ENCODE results near the gene RALGPS1.

Gene RALGPS1

DNA sequence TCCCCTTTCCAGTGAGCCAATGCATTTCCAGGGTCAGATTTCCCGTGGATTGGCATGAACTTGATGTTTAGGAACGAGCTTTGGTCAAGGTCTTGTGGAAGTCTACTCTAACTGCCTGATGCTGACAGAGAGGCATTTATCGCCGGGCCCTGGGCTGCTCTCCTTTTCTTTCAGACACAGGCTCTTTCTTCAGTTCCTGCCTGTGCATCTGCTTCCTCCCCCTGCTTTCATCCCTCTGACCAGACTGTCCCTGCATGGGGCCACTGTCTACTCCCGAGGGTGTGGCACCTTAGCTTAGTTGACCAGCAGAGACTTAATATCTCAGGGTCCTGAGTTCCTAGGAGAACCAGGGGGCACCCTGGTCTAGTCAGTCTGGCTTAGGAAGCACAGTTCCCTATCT lies 41.2 kb downstream of the RALGPS1 start:
- no peak for DNase-seq (ENCODE audit: low read depth)
- no peak overlapping the region for H3K4me3 ChIP-seq (ENCODE audit: low read length)
- TF ChIP-seq CTCF (conservative IDR thresholded peaks at IDR 0.05; ENCODE audit: low read length) = no peak

DNA sequence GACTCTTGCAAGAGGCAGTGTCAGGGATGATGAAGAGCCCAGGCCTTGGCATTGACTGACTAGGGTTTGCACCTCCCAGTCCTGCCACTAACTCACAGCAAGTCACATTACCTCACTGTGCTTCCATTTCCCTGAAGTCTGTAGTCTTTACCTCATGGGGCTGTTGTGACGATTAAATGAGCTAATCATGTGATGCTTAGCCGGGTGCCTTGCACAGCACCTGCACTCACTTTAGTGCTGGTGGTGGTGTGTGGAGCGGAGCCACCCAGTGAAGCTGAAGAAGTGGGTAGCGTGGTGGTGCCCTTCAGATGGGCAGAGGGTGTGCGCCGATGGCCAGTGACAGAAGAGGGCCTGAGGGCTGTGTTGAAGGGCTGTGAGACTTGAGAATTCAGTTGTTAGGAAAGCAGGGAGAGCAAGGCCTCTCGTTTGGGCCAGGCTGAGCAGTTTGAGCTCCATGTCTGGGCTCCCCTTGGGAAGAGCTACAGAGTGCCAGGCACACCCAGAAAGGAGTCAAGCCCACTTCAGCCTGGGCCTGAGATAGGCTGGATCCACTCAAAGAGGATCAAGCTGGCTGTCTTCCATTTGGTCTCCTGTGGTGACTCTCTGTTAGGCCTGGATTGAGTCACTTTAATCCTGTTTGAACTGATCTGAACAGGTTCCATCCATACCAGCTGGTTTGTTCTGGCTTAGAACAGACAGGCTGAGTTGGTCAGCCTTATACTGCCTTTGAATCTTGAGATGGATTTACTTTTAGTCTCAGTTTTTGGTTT lies 42.5 kb downstream of the RALGPS1 start:
- TF ChIP-seq CTCF (conservative IDR thresholded peaks at IDR 0.05; ENCODE audit: low read length) = no peak
- H3K4me3 ChIP-seq (ENCODE audit: low read length) = no peak overlapping the region
- peak; percentile 63 for DNase-seq (ENCODE audit: low read depth)

DNA sequence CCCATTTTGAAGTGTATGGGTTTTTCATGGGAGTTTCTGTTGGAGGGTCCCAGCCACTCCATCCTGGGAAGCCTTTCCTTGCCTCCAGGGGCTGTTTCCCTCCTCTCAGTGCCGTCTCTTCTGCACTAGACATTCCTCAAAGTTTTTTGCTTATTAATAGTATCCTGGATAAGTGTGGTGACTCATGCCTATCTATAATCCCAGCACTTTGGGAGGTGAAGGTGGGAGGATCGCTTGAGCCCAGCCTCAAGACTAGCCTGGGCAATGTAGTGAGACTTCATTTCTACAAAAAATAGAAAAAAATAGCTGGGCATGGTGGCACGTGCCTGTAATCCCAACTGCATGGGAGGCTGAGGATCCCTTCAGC lies 43.1 kb downstream of the RALGPS1 start:
- no peak overlapping the region for H3K4me3 ChIP-seq (ENCODE audit: low read length)
- peak; percentile 27 for DNase-seq (ENCODE audit: low read depth)
- no peak for TF ChIP-seq CTCF (conservative IDR thresholded peaks at IDR 0.05; ENCODE audit: low read length)

- DNase-seq (ENCODE audit: low read depth) = no peak
Observed at GRCh38 chr9:126959336-126959735, 44.8 kb downstream of the RALGPS1 start.

DNA sequence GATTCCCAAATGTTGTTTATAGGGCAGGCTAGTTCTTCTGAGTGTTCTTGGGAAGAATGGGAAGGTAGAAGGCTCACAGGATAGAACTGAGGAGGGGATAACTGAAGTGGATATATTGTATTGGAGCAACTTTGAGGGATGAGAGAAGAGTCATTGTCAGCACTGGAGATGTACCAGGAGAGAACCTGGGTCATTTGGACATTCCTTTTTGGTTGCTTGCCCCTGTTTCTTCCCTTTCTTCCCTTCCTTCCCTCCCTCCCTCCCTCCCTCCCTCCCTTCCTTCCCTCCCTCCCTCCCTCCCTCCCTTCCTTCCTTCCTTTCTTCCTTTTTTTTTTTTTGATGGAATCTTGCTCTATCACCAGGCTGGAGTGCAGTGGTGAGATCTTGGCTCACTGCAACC lies 45.3 kb downstream of the RALGPS1 start:
- no peak for TF ChIP-seq CTCF (conservative IDR thresholded peaks at IDR 0.05; ENCODE audit: low read length)
- no peak for DNase-seq (ENCODE audit: low read depth)

More at GRCh38 chr9:126959336-126959735, 44.8 kb downstream of the RALGPS1 start:
- no peak for TF ChIP-seq CTCF (conservative IDR thresholded peaks at IDR 0.05; ENCODE audit: low read length)
- H3K4me3 ChIP-seq (ENCODE audit: low read length) = no peak overlapping the region

GRCh38 chr9:126962336-126962735 lies 47.8 kb downstream of the RALGPS1 start:
- no peak for TF ChIP-seq CTCF (conservative IDR thresholded peaks at IDR 0.05; ENCODE audit: low read length)
- DNase-seq (ENCODE audit: low read depth) = no peak
- no peak overlapping the region for H3K4me3 ChIP-seq (ENCODE audit: low read length)

More for the DNA sequence above, 45.3 kb downstream of the RALGPS1 start:
- H3K4me3 ChIP-seq (ENCODE audit: low read length) = no peak overlapping the region

DNA sequence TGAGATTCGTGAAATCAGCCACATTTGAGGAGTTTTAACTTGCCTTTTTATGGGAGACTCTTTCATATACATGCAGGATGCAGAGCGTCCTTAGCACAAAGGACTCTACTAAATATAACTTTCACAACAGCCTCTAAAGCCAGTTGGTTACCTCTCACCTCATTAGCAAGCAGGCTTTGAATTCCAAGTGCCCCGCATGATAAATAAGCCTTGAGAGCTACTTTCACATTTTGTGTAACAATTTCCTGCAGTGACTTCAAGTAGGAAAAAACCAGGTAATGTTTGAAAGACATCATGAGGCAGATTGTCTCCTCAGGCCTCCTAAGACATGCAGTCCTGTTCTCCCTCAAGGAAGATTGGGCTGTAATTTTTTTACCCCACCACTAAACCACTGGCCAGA lies 50.5 kb downstream of the RALGPS1 start:
- TF ChIP-seq CTCF (conservative IDR thresholded peaks at IDR 0.05; ENCODE audit: low read length) = no peak

More for the DNA sequence above, 50.5 kb downstream of the RALGPS1 start:
- DNase-seq (ENCODE audit: low read depth) = no peak
- no peak overlapping the region for H3K4me3 ChIP-seq (ENCODE audit: low read length)
